MM.1S (cell line): ENCODE results near the gene SASS6.

Experiments
- CTCF ChIP-seq: fragments of 300-600 bp; sonication (generic); IDR thresholded peaks from 2 replicates; pipeline ENCODE4 v1.5.1; 2016; ENCODE audit warnings: antibody characterized with exemption, low read length, mixed read lengths
- EZH2 ChIP-seq: fragments of 300-600 bp; sonication (generic); optimal IDR thresholded peaks from 2 replicates; pipeline ENCODE3; 2017; ENCODE audit warnings: low read depth, mild to moderate bottlenecking, antibody characterized with exemption, low read length, mixed read lengths

GRCh38 chr1:100137602-100138001 is 4.9 kb upstream of the SASS6 start:
- no peak for TF ChIP-seq EZH2
- no peak for TF ChIP-seq CTCF
